ENCODE data around the gene LRRC74A.

The LRRC74A gene

GRCh38 chr14:76855066-76855465, 28.9 kb downstream of the LRRC74A start:
- DNase-seq: no peak

DNA sequence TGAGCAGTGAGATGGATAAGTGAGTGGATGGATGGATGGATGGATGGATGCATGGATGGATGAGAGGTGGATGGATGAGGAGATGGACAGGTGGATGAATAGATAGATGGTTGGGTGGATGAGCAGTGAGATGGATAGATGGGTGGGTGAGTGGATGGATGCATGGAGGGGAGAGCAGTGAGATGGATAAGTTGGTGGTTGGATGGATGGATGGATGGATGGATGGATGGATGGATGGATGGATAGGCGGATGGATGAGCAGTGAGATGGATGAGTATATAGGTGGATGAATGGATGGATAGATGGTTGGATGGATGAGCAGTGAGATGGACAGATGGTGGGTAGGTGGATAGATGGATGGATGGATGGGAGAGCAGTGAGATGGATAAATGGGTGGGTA, 30.6 kb downstream of the LRRC74A start:
- no peak for DNase-seq

DNA sequence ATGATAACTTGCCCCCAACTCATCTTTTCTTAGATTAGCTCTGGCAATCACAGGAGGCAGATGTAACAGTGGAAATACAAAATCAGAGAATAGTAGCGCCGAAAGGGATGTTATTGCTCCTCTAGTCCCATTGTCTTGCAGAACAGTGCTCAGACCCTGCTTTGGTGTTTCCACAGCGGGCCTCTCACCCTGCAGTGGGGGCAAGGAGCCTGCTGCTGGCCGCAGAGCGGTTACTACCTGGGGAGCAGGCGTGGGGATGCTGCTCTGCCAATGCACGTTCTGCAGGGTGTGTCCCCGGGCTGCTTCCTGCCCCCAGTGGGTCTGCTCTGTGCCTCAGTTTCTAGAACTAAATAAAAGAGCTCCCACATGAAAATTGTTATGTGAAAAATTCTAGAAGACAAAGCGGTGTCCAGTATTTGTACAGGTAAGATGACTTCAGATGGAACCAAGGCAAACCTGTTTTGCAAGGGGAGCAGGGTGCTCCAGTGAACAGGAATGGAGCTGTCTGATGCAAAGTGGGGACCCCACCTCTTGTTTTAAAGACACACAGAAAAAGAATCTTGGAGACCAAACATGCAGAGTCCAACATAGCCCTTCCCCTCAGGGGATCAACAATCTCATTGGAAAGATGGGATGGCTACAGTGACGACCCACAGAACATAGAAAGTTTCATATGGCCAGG, 35.5 kb downstream of the LRRC74A start:
- DNase-seq: no peak

GRCh38 chr14:76862546-76863282, 36.5 kb downstream of the LRRC74A start:
- no peak for DNase-seq

GRCh38 chr14:76863724-76864407, 37.7 kb downstream of the LRRC74A start:
- no peak for DNase-seq

GRCh38 chr14:76866456-76866855, 40.2 kb downstream of the LRRC74A start:
- no peak for DNase-seq

DNA sequence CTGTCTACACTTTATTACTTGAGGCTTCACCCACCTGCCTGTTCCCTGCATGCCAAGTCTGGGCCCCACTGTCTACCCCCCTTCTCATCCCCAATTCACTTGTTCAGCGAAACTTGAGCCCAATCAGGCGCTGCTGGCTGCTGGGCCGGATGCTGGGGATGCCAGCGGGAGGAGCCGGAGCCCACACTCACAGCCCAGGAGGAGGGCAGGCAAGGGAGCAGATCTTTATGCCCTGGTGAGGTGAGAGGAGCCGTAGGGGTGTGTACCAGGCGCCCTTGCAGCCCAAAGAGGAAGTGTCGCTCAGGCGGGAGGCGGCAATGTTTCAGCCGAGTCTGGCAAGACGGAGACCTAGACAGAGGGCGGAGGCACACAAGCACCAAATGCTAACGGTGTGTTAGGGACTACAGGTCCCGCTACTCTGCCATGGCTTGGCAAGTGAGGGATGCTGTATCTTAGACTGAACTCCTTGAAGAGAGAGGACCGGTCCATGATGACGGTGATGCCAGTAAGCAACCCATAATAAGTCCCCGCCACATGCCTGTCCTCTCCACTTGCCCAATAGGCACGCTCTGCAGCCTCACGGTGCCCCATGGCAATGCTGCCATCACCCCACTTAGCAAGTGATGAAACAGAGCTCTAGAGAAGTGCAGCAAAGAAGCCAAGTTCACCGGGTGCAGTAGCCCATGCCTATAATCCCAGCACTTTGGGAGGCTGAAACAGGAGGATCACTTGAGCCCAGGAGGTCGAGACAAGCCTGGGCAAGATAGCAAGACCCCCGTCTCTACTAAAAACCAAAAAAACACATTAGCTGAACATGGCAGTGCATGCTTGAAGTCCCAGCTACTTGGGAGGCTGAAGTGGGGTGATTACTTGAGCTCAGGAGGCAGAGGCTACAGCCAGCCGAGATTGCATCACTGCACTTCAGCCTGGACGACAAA, 41.6 kb downstream of the LRRC74A start:
- DNase-seq: peak in 1 of 5 experiments; percentile 57

DNA sequence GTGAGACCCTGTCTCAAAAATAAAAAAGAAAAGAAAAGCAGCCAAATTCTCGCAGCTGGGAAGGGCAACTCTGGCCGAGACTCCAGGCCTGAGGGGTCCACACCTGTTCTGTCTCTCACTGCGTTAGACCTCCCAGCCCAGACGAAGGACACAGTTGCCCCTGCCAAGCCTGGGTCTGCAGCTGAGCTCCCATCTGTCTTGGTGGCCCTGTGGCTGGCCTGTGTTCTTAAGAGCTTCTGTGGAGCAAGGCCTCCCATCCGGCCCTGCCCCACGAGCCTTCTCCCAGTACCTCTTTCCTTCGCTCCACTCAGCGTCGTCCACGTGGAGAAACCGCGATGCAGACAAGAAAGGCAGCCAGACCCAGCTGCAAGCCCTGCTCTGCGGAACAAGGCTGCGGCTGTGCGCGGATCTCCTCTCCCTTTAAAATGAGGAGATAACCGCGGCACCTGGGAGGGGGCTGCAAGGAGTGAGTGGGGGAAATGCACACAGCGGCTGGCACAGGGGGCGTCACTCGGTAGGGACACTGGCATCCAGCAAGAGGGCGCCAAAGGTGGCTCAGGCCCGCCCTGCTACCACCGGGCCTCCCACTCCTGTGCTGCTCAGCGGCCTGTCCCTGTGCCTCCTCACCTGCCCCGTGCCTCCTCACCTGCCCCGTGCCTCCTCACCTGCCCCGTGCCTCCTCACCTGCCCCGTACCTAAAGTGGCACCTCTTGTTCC, 42.4 kb downstream of the LRRC74A start:
- DNase-seq: no peak

DNA sequence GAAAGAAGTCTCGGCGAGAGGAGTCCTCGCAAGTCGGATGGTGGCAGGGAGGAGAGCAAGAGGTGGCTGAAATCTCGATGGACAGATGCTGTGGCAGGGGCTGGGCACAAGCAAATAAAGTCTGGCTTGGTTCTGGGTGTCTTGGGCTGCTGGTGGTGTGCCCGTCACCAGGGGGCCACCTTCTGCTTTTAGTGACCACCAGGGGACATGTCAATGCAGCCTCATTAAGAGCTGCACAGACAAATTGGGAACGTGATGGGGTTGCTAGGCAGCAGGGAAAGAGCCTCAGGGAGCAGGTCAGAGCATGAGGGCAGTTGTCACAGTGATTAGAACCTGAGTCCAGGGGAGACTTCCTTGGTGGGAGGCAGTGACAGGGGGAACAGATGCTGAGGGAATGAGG, 44.0 kb downstream of the LRRC74A start:
- no peak for DNase-seq

DNA sequence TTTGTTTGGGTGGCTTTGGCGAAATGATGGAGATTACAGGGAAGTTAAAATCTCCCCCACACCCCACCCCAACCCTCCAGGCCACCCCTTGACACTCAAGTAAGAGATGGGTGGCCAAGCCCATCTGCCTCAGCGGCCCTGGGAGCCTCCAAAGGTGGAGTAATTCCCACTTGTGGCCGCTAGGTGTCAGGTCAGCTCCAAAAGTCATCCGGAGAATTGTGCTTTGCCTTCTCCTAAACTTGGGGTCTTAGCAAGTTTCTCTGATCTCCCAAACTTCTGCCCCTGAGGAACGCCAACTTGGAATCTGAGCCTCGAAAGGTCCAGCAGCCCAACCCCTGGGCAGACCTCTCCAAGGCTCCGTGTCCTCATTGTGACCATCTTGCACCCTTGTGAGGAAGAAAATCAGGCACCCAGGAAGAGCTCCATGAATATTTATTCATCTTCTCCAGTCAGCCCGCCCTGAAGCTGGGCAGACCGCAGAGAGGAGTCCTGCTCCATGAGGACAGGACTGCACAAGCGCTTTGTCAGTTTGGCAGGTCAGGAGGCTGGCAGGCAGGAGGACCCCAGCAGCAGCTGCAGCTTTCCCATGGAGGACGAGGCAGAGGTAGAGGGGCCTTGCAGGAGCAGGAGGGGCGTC, 46.7 kb downstream of the LRRC74A start:
- DNase-seq: peak; percentile 34 to 59 (median 50)

- no peak for DNase-seq
Observed at GRCh38 chr14:76874734-76875133, 48.5 kb downstream of the LRRC74A start.

DNA sequence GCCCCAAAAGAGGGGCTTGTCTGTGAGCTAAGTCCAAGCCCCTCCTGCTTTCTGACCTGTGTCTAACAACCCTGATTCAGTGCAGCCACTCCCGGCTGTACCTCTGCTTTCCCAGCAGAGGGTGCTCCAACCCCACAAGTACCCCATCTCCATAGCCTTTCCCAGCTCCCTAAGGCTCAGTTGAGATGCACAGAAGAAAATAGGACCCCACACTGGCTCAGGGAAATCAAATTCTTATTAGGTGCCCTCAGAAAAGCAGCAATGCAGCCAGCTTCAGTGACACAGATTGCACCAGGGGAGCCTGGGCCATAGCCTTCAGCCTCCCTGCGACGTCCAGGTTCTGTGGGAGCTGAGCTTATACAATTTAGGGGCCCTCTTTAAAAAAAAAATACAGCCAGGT, 49.9 kb downstream of the LRRC74A start:
- DNase-seq: peak in 4 of 5 experiments; percentile 15 to 39 (median 21)

GRCh38 chr14:76877871-76878270, 51.7 kb downstream of the LRRC74A start:
- DNase-seq: no peak

GRCh38 chr14:76880449-76880848, 54.2 kb downstream of the LRRC74A start:
- no peak for DNase-seq

- DNase-seq: no peak
Observed at GRCh38 chr14:76881348-76881747, 55.1 kb downstream of the LRRC74A start.

DNA sequence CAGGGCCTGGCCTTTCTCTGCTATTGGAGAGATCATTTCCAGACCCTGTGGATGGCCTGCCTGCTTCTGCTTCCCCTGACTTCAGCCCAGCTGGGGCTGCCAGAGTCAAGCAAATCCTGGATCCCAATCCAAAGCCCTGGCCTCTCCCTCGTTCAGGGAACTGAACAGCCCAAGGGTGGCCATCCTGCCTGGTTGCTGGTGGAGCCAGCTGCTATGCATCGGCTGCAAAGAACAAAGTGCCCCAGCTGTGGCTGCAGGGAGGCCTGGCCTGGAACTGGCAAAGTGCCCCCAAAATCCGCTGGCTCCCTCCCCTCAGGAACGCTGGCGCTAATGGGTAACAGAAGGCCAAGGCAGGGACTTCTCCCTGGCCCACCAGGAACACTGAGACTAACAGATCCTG, 56.4 kb downstream of the LRRC74A start:
- no peak for DNase-seq

GRCh38 chr14:76883447-76883846, 57.2 kb downstream of the LRRC74A start:
- DNase-seq: no peak

GRCh38 chr14:76884394-76884793, 58.2 kb downstream of the LRRC74A start:
- no peak for DNase-seq

GRCh38 chr14:76884853-76885276, 58.7 kb downstream of the LRRC74A start:
- no peak for DNase-seq

DNA sequence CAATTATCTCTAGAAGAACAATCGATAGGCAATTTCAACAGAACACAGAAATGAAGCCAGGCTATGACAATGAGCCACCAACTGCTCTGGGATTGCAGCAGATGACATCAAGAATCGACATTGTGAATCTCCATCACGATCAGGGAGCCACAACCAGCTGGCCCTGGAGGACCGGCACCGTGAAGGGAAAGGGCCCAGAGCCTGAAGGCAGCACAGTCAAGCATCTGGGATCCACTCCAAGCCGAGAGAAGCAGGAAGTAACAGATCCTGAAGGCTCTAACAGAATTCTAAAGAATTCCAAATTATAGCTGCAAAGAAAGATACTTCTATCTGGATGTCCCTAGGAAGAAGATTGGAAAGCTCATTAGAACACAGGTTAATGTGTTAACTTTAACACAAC, 61.0 kb downstream of the LRRC74A start:
- no peak for DNase-seq

- no peak for DNase-seq
Observed at GRCh38 chr14:76891391-76891790, 65.2 kb downstream of the LRRC74A start.
